Loucy (cell line): ENCODE results near the gene NPDC1.

ENCODE experiments used
- H2AFZ ChIP-seq: fragments of 200-600 bp; sonication (generic); 2 replicates; pipeline ENCODE4 v1.6.0; 2016; ENCODE audit warnings: antibody characterized with exemption, mild to moderate bottlenecking, low read length, moderate library complexity
- H3F3A ChIP-seq: fragments of 200-600 bp; 2 replicates; pipeline ENCODE4 v1.6.0; 2016; ENCODE audit warnings: antibody characterized with exemption, low read depth, mild to moderate bottlenecking
- H3K27me3 ChIP-seq: fragments of 200-600 bp; sonication (generic); 2 replicates; pipeline ENCODE4 v1.6.1; 2014; ENCODE audit warnings: low read length, mild to moderate bottlenecking; ENCODE audit not compliant: insufficient read depth, poor library complexity, severe bottlenecking
- H3K36me3 ChIP-seq: fragments of 200-600 bp; sonication (generic); 2 replicates; pipeline ENCODE4 v1.6.1; 2016; ENCODE audit warnings: low read length; ENCODE audit not compliant: insufficient read depth
- H3K4me1 ChIP-seq: fragments of 200-600 bp; sonication (generic); 2 replicates; pipeline ENCODE4 v1.5.1; 2014; ENCODE audit warnings: low read length, mild to moderate bottlenecking; ENCODE audit not compliant: insufficient read depth, poor library complexity, severe bottlenecking
- H3K4me2 ChIP-seq: fragments of 200-600 bp; sonication (generic); 2 replicates; pipeline ENCODE4 v1.6.0; 2014; ENCODE audit warnings: antibody characterized with exemption, low read length, low read depth, mild to moderate bottlenecking; ENCODE audit not compliant: poor library complexity, severe bottlenecking
- H3K4me3 ChIP-seq: fragments of 200-600 bp; sonication (generic); 2 replicates; pipeline ENCODE4 v1.5.1; 2014; ENCODE audit warnings: low read length, mild to moderate bottlenecking, mixed read lengths; ENCODE audit not compliant: poor library complexity, severe bottlenecking
- H3K79me2 ChIP-seq: fragments of 200-600 bp; sonication (generic); 2 replicates; pipeline ENCODE4 v1.6.1; 2014; ENCODE audit warnings: low read length; ENCODE audit not compliant: insufficient read depth
- H3K9ac ChIP-seq: fragments of 200-600 bp; sonication (generic); 2 replicates; pipeline ENCODE4 v1.6.0; 2014; ENCODE audit warnings: mild to moderate bottlenecking, low read depth, low read length, moderate library complexity; ENCODE audit not compliant: poor library complexity, severe bottlenecking
- H3K9me2 ChIP-seq: fragments of 200-600 bp; sonication (generic); replicated peaks from 2 replicates; pipeline ENCODE4 v1.6.1; 2016; ENCODE audit warnings: low read depth, low read length, mixed read lengths
- H3K9me3 ChIP-seq: fragments of 200-600 bp; sonication (generic); 2 replicates; pipeline ENCODE4 v1.6.1; 2014; ENCODE audit warnings: mild to moderate bottlenecking, antibody characterized with exemption, low read length, low read depth; ENCODE audit not compliant: insufficient read depth
- H4K20me1 ChIP-seq: fragments of 200-600 bp; sonication (generic); 2 replicates; pipeline ENCODE4 v1.6.0; 2014; ENCODE audit warnings: antibody characterized with exemption, low read length, mild to moderate bottlenecking; ENCODE audit not compliant: insufficient read depth, poor library complexity, severe bottlenecking
- EZH2phosphoT487 ChIP-seq: fragments of 200-600 bp; IDR thresholded peaks from 2 replicates; pipeline ENCODE4 v1.6.1; 2018; ENCODE audit warnings: antibody characterized with exemption, mild to moderate bottlenecking, moderate library complexity, borderline replicate concordance
- TF ChIP-seq, protein P1 (sequence below): fragments of 200-600 bp; sonication (generic); conservative IDR thresholded peaks from 2 replicates; pipeline ENCODE4 v1.5.1; 2014; ENCODE audit warnings: mild to moderate bottlenecking, antibody characterized with exemption, low read length

The NPDC1 gene

DNA sequence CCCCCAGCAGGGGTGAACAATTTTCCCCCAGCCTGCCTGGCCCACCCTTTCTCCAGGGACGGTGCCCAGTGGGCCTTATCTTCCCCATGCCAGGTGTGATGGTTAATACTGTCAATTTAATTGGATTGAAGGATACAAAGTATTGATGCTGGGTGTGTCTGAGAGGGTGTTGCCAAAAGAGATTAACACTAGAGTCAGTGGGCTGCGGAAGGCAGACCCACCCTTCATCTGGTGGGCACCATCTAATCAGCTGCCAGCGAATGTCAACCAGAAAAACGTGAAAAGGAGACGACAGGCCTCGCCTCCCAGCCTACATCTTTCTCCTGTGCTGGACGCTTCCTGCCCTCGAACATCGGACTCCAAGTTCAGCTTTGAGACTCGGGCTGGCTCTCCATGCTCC is 8.5 kb downstream of the NPDC1 start:
- Histone ChIP-seq H3K4me1 (peaks cover 15% of the 10 kb centered on the region), H3K4me2 (no peak overlapping the region), H3K4me3 (no peak overlapping the region), H3K27me3 (no peaks in the 10 kb centered on the region), H3F3A (peaks cover 5% of the 10 kb centered on the region; the same call in 1 of the 2 replicates), H3K9me2 (no peaks in the 10 kb centered on the region), H3K9ac (no peak overlapping the region), H3K79me2 (no peaks in the 10 kb centered on the region), H3K9me3 (no peaks in the 10 kb centered on the region), H3K36me3 (no peaks in the 10 kb centered on the region), H2AFZ (no peak overlapping the region), H4K20me1 (no peaks in the 10 kb centered on the region)
- TF ChIP-seq, protein P1, sequence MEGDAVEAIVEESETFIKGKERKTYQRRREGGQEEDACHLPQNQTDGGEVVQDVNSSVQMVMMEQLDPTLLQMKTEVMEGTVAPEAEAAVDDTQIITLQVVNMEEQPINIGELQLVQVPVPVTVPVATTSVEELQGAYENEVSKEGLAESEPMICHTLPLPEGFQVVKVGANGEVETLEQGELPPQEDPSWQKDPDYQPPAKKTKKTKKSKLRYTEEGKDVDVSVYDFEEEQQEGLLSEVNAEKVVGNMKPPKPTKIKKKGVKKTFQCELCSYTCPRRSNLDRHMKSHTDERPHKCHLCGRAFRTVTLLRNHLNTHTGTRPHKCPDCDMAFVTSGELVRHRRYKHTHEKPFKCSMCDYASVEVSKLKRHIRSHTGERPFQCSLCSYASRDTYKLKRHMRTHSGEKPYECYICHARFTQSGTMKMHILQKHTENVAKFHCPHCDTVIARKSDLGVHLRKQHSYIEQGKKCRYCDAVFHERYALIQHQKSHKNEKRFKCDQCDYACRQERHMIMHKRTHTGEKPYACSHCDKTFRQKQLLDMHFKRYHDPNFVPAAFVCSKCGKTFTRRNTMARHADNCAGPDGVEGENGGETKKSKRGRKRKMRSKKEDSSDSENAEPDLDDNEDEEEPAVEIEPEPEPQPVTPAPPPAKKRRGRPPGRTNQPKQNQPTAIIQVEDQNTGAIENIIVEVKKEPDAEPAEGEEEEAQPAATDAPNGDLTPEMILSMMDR, result no peak
- no peak for TF ChIP-seq EZH2phosphoT487

DNA sequence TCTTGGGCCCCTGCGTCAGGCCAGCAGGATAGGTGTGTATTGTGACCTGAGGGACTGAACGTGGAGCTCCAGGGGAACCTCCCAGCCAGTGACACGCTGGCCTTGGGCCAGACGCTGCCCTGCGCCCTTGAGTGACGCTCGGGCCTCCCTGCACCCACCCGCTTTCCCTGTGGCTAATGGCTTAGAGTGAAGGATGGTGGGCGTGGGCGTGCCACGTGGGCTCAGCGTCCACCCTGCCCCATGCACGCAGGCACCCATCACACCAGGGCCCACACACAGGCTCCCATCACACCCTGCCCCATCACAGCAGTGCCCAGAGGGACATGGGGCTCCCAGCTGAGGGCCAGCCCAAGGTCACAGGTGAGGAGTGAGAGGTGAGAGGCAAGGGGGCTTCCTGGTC is 8.9 kb downstream of the NPDC1 start:
- H3K79me2 ChIP-seq, result no peaks in the 10 kb centered on the region
- peaks cover 19% of the 10 kb centered on the region for H3K4me1 ChIP-seq
- H4K20me1 ChIP-seq, result no peaks in the 10 kb centered on the region
- no peak overlapping the region for H3K4me2 ChIP-seq
- no peaks in the 10 kb centered on the region for H3K9me3 ChIP-seq
- H3K27me3 ChIP-seq, result no peaks in the 10 kb centered on the region
- no peak overlapping the region for H3K4me3 ChIP-seq
- no peaks in the 10 kb centered on the region for H3K36me3 ChIP-seq
- no peak overlapping the region for H3K9ac ChIP-seq
- peaks cover 5% of the 10 kb centered on the region; the same call in 1 of the 2 replicates for H3F3A ChIP-seq
- no peaks in the 10 kb centered on the region for H3K9me2 ChIP-seq
- no peak for TF ChIP-seq EZH2phosphoT487
- TF ChIP-seq, protein P1, result no peak
- H2AFZ ChIP-seq, result no peak overlapping the region

DNA sequence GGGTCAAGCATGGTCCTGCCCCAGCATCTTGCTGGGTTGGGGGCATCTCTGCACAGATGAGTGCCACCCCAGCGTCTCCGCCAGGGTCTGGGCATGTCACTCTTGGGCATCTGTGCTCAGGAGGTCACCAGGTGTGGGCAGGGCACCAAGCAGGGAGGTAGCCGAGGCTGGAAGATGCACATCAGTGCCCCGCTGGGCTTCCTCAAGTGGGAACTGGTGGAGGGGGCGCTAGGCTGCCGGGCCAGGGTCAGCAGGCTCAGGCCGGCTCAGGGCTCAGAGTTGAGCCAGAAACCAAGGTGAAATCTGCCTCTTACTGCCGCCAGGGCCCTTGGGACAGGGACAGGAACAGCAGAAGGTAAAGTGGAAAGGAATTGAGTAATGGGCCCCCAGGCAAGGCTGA is 10.0 kb downstream of the NPDC1 start:
- Histone ChIP-seq H3K36me3 (no peaks in the 10 kb centered on the region), H3K4me1 (peaks cover 28% of the 10 kb centered on the region), H3K4me3 (no peak overlapping the region), H3K9ac (peak overlapping the region; percentile 80), H3K27me3 (no peaks in the 10 kb centered on the region), H3K9me3 (no peaks in the 10 kb centered on the region), H2AFZ (no peak overlapping the region), H3F3A (peaks cover 5% of the 10 kb centered on the region; the same call in 1 of the 2 replicates), H3K9me2 (no peaks in the 10 kb centered on the region), H3K4me2 (peak overlapping the region; percentile 95), H4K20me1 (no peaks in the 10 kb centered on the region), H3K79me2 (no peaks in the 10 kb centered on the region)
- TF ChIP-seq EZH2phosphoT487, result no peak
- TF ChIP-seq, protein P1, result no peak
